Psoas muscle (tissue), 8 donors: Measurements from ENCODE around the gene LRG1. TPM values are rescaled to one million over a fixed set of nuclear protein-coding genes. Genes with fewer than 3 reads are reported as not detected.

ENCODE experiments used
- ATAC-seq, 4 donors: fragments of 200-7000 bp; cut with Tn5 transposase; one replicate each; pipeline ENCODE4 v1.9.1; 2020; ENCODE audit warnings: moderate library complexity in 3 of 4, mild to moderate bottlenecking in 2 of 4
- DNase-seq, 2 donors: peaks; one replicate each; pipeline ENCODE4 v3.0.0-alpha.2; 2020
- H3K27ac ChIP-seq: fragments of 200-600 bp; one replicate; pipeline ENCODE4 v1.8.0; 2022
- H3K27me3 ChIP-seq, 3 donors: fragments of 200-600 bp in 1 of 3; one replicate each; pipeline versions ENCODE4 v1.6.1 to v1.8.0; 2013 to 2022; ENCODE audit warnings: low read length in 2 of 3, mild to moderate bottlenecking in 2 of 3, moderate library complexity in 1 of 3; ENCODE audit not compliant: insufficient read depth in 3 of 3
- H3K36me3 ChIP-seq, 2 donors: fragments of 200-600 bp in 1 of 2; one replicate each; pipeline versions ENCODE4 v1.6.1 to v1.8.0; 2013 to 2022; ENCODE audit warnings: low read depth in 1 of 2, mild to moderate bottlenecking in 1 of 2, moderate library complexity in 1 of 2; ENCODE audit not compliant: insufficient read depth in 1 of 2
- H3K4me1 ChIP-seq: fragments of 200-600 bp; one replicate; pipeline ENCODE4 v1.8.0; 2022
- H3K4me3 ChIP-seq: fragments of 200-600 bp; one replicate; pipeline ENCODE4 v1.8.0; 2022; ENCODE audit warnings: mild to moderate bottlenecking
- H3K9me3 ChIP-seq: fragments of 200-600 bp; one replicate; pipeline ENCODE4 v1.8.0; 2022
- CTCF ChIP-seq: fragments of 200-600 bp; IDR thresholded peaks from one replicate; pipeline ENCODE4 v1.8.0; 2022; ENCODE audit warnings: antibody characterized with exemption
- WGBS, 3 donors: extraction: QIAGEN DNeasy Blood & Tissue Kit; methylation state at CpG; one replicate each; pipeline versions ENCODE4 v1.1.6 to v1.1.7; 2013; 5-methylcytosine and 5-hydroxymethylcytosine counted together
- intact Hi-C, 2 donors: fragments of 100-400 bp; cut with DNase I; formaldehyde crosslinking; loops; one replicate each; pipeline versions ENCODE4 v1.11.0 to v1.14.2; 2022
- polyA plus RNA-seq, 3 donors: library from polyadenylated mRNA; stranded (reverse); fragments of 200-250 nt; gene quantifications; one replicate each; pipeline ENCODE4 v1.2.3, GENCODE V29; 2013
- total RNA-seq, 4 donors: library from RNA; stranded (reverse); fragmentation: NEBNext Ultra II Directional in 2 of 4; extraction: Animal tissue kit (Norgen Biotek cat#: 25700) in 2 of 4; gene quantifications; one replicate each; pipeline versions ENCODE4 v1.2.1 to v1.2.4, GENCODE V29; 2021 to 2023
- donor health status: healthy with polysubstance abuse.
- donor health status: DM: no; HTN: no; CAD: no; lungs with moderate emphysema.
- donor health status: Bipolar disorder and iron deficiency.
- donor health status: healthy.
- donor health status: DM: yes; HTN: yes; CAD: no.
- donor health status: DM: no; HTN: no; CAD: no.
- donor health status: DM: no; HTN: no; CAD: no.
- donor health status: DM: yes; HTN: yes; CAD: no.

Gene LRG1
- total and polyA plus RNA-seq, 7 donors, result 0.09 to 1.8 (median 0.42) TPM; not detected in 1

- 72 to 88% (median 79%) methylated on average over 16 to 25 of the region's 25 CpGs for WGBS, 3 donors
- DNase-seq (peak in 1 of 2 donors; percentile 77), ATAC-seq (peak; percentile 52 to 79 (median 66))
- intact Hi-C loops, result loop anchor here in 1 of 2 donors (5.0 kb wide), 1 partner anchor 81 kb away; the partner anchor contains the start of gene TNFAIP8L1
- Histone ChIP-seq H3K36me3 (no peaks in the 10 kb centered on the region), H3K4me3 (no peak overlapping the region), H3K9me3 (no peaks in the 10 kb centered on the region), H3K27me3 (no peaks in the 10 kb centered on the region), H3K27ac (no peak overlapping the region), H3K4me1 (peaks cover 8% of the 10 kb centered on the region)
- no peak for TF ChIP-seq CTCF
These were observed 16.8 kb upstream of the LRG1 start for GRCh38 chr19:4556597-4557127.

- DNase-seq (no peak), ATAC-seq (peak in 1 of 4 donors; percentile 4)
- intact Hi-C loops, result loop anchor here in 1 of 2 donors (5.0 kb wide), 1 partner anchor 81 kb away; the partner anchor contains the start of gene TNFAIP8L1
- Histone ChIP-seq H3K27ac (no peak overlapping the region), H3K4me1 (peaks cover 4% of the 10 kb centered on the region), H3K36me3 (no peaks in the 10 kb centered on the region), H3K27me3 (no peaks in the 10 kb centered on the region), H3K9me3 (no peaks in the 10 kb centered on the region), H3K4me3 (no peak overlapping the region)
- no peak for TF ChIP-seq CTCF
- 80 to 84% (median 83%) methylated on average over 43 of the region's 43 CpGs for WGBS, 3 donors
These were observed 16.1 kb upstream of the LRG1 start for GRCh38 chr19:4555657-4556561.

DNA sequence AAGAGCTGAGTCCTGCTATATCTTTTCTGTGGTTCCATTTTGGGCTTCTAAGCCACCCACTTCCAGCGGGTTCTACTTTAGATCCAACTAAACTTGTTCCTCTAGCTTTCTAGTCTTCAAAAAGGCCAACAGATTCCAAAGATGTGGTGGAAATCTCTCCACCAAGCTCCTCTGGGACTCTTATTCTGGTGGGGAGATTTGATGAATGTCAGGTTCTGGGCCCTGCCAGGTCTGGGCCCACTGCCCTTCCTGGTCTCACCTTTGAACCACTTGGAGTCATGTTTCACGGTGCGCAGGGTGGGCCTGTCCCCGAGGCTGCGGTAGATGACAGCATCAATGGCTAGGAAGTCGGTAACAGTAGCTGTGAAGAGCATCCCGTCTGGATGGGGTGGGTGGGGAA is 14.9 kb upstream of the LRG1 start:
- H3K36me3 ChIP-seq, result no peaks in the 10 kb centered on the region
- no peak overlapping the region for H3K27ac ChIP-seq
- TF ChIP-seq CTCF, result no peak
- intact Hi-C loops, result loop anchor here in 1 of 2 donors (5.0 kb wide), 1 partner anchor 83 kb away; the partner anchor contains the start of gene TNFAIP8L1
- 66 to 71% (median 70%) methylated on average over 7 of the region's 7 CpGs for WGBS, 3 donors
- H3K4me3 ChIP-seq, result no peak overlapping the region
- DNase-seq (no peak), ATAC-seq (no peak)
- H3K27me3 ChIP-seq, result no peaks in the 10 kb centered on the region
- peaks cover 4% of the 10 kb centered on the region for H3K4me1 ChIP-seq
- H3K9me3 ChIP-seq, result no peaks in the 10 kb centered on the region

- ATAC-seq (no peak), DNase-seq (no peak)
- H3K4me3 ChIP-seq, result no peak overlapping the region
- H3K27me3 ChIP-seq, result no peaks in the 10 kb centered on the region
- H3K36me3 ChIP-seq, result peaks cover 0 to 3% of the 10 kb centered on the region in 2 donors
- TF ChIP-seq CTCF, result no peak
- no peaks in the 10 kb centered on the region for H3K9me3 ChIP-seq
- no peak overlapping the region for H3K27ac ChIP-seq
- intact Hi-C loops, result no loop called here
- 55 to 95% (median 79%) methylated on average over 3 of the region's 3 CpGs for WGBS, 3 donors
- peaks cover 4% of the 10 kb centered on the region for H3K4me1 ChIP-seq
These were observed 13.9 kb upstream of the LRG1 start for GRCh38 chr19:4553775-4554174.
